Neural cell (in vitro differentiated cells): Measurements from ENCODE around the gene FOXN1. TPM values are rescaled to one million over a fixed set of nuclear protein-coding genes. Genes with fewer than 3 reads are reported as not detected.
"Not testable (repeated sequence)": the region's sequence is repeated elsewhere in the genome, so short reads cannot be mapped to it uniquely, and the experiment has no call there.

ENCODE experiments used
- H2AFZ ChIP-seq: fragments of 200-600, 300-800 bp; sonication (generic), shearing (Covaris generic); 2 replicates; pipeline ENCODE4 v1.6.0; 2014; ENCODE audit warnings: low read depth, mild to moderate bottlenecking, antibody characterized with exemption, low read length, moderate library complexity
- H3F3A ChIP-seq: fragments of 200-600 bp; shearing (Covaris generic); 2 replicates; pipeline ENCODE4 v1.6.1; 2016; ENCODE audit warnings: mild to moderate bottlenecking, moderate library complexity, mixed read lengths, antibody characterized with exemption, low read length; ENCODE audit not compliant: insufficient read depth, poor library complexity, severe bottlenecking
- H3K27ac ChIP-seq: fragments of 200-600, 300-800 bp; sonication (generic), shearing (Covaris generic); 2 replicates; pipeline ENCODE4 v1.5.1; 2014; ENCODE audit warnings: mild to moderate bottlenecking, low read length, moderate library complexity
- H3K27me3 ChIP-seq: fragments of 300-800, 200-600 bp; sonication (generic), shearing (Covaris generic); 2 replicates; pipeline ENCODE4 v1.6.0; 2014; ENCODE audit warnings: mild to moderate bottlenecking, low read depth, low read length, moderate library complexity; ENCODE audit not compliant: insufficient read depth
- H3K36me3 ChIP-seq: fragments of 300-800, 200-600 bp; sonication (generic), shearing (Covaris generic); 2 replicates; pipeline ENCODE4 v1.5.1; 2014; ENCODE audit warnings: mild to moderate bottlenecking, antibody characterized with exemption, low read length, moderate library complexity; ENCODE audit not compliant: insufficient read depth
- H3K4me2 ChIP-seq: fragments of 300-800, 200-600 bp; sonication (generic), shearing (Covaris generic); 2 replicates; pipeline ENCODE4 v1.6.0; 2014; ENCODE audit warnings: mild to moderate bottlenecking, low read length
- H3K4me3 ChIP-seq: fragments of 300-800, 200-600 bp; sonication (generic), shearing (Covaris generic); 2 replicates; pipeline ENCODE4 v1.5.1; 2014; ENCODE audit warnings: mild to moderate bottlenecking, low read length, moderate library complexity
- H3K79me2 ChIP-seq: fragments of 200-600 bp; shearing (Covaris generic); replicated peaks from 2 replicates; pipeline ENCODE4 v1.6.0; 2014; ENCODE audit warnings: mild to moderate bottlenecking, low read length, moderate library complexity; ENCODE audit not compliant: insufficient read depth
- H3K9ac ChIP-seq: fragments of 300-800, 200-600 bp; sonication (generic), shearing (Covaris generic); 2 replicates; pipeline ENCODE4 v1.6.1; 2016; ENCODE audit warnings: mild to moderate bottlenecking, low read length, mixed read lengths
- H3K9me2 ChIP-seq: fragments of 200-600 bp; shearing (Covaris generic); 2 replicates; pipeline ENCODE4 v1.6.1; 2016; ENCODE audit warnings: mild to moderate bottlenecking, low read length, mixed read lengths; ENCODE audit not compliant: insufficient read depth
- H3K9me3 ChIP-seq: fragments of 200-600, 300-800 bp; sonication (generic), shearing (Covaris generic); 2 replicates; pipeline ENCODE4 v1.6.1; 2016; ENCODE audit warnings: mild to moderate bottlenecking, mixed run types, low read length, moderate library complexity, mixed read lengths
- H4K20me1 ChIP-seq: fragments of 200-600 bp; shearing (Covaris generic); 2 replicates; pipeline ENCODE4 v1.6.1; 2016; ENCODE audit warnings: mild to moderate bottlenecking, mixed run types; ENCODE audit not compliant: insufficient read depth
- CTCF ChIP-seq: fragments of 450-650 bp; IDR thresholded peaks from 2 replicates; pipeline ENCODE4 v1.5.1; 2014; ENCODE audit warnings: antibody characterized with exemption, mild to moderate bottlenecking, moderate library complexity; ENCODE audit not compliant: poor library complexity, severe bottlenecking
- EP300 ChIP-seq: fragments of 450-650 bp; conservative IDR thresholded peaks from 2 replicates; pipeline ENCODE4 v1.6.1; 2014; ENCODE audit warnings: antibody characterized with exemption, mild to moderate bottlenecking, moderate library complexity; ENCODE audit not compliant: poor library complexity, severe bottlenecking
- EZH2 ChIP-seq: fragments of 200-600, 300-800 bp; shearing (Covaris generic), sonication (generic); IDR thresholded peaks from 2 replicates; pipeline ENCODE4 v1.6.1; 2014; ENCODE audit warnings: antibody characterized with exemption, low read length, borderline replicate concordance, mild to moderate bottlenecking; ENCODE audit not compliant: insufficient read depth, poor library complexity, severe bottlenecking
- POLR2AphosphoS5 ChIP-seq: IDR thresholded peaks from 2 replicates; pipeline ENCODE4 v1.6.1; 2012
- RAD21 ChIP-seq: fragments of 450-650 bp; conservative IDR thresholded peaks from 2 replicates; pipeline ENCODE4 v1.6.1; 2014; ENCODE audit warnings: antibody characterized with exemption, mild to moderate bottlenecking, moderate library complexity
- REST ChIP-seq: IDR thresholded peaks from 2 replicates; pipeline ENCODE4 v1.6.1; 2012; ENCODE audit warnings: borderline replicate concordance
- SMC3 ChIP-seq: fragments of 450-650 bp; conservative IDR thresholded peaks from 2 replicates; pipeline ENCODE4 v1.6.1; 2014; ENCODE audit warnings: antibody characterized with exemption, mild to moderate bottlenecking, moderate library complexity; ENCODE audit not compliant: poor library complexity
- TAF1 ChIP-seq: IDR thresholded peaks from 2 replicates; pipeline ENCODE4 v1.6.1; 2012; ENCODE audit warnings: low read depth
- polyA plus RNA-seq: library from polyadenylated mRNA; depleted of rRNA; stranded (reverse); fragments of >200 nt; gene quantifications from 2 replicates; pipeline ENCODE4 v1.2.3, GENCODE V29; 2014

Gene FOXN1
- polyA plus RNA-seq, 1 donor from 2014 or later, result not detected

GRCh38 chr17:28574526-28574925 is 68.4 kb downstream of the FOXN1 start:
- Histone ChIP-seq H3K9me3 (no peaks in the 10 kb centered on the region), H3K4me2 (no peak overlapping the region), H3K9me2 (no peaks in the 10 kb centered on the region), H3K27ac (no peak overlapping the region), H3K36me3 (no peaks in the 10 kb centered on the region), H3K27me3 (no peaks in the 10 kb centered on the region), H3K9ac (no peak overlapping the region), H3K4me3 (no peak overlapping the region), H4K20me1 (no peaks in the 10 kb centered on the region), H3K79me2 (peaks cover 11% of the 10 kb centered on the region), H3F3A (no peaks in the 10 kb centered on the region), H2AFZ (no peak overlapping the region)
- TF ChIP-seq CTCF, result peak; percentile 14
- TF ChIP-seq SMC3, result no peak
- no peak for TF ChIP-seq RAD21
- TF ChIP-seq TAF1, result no peak

GRCh38 chr17:28575126-28575795 is 69.1 kb downstream of the FOXN1 start:
- no peak overlapping the region for H3K27ac ChIP-seq
- no peaks in the 10 kb centered on the region for H3K27me3 ChIP-seq
- H4K20me1 ChIP-seq, result no peaks in the 10 kb centered on the region
- H3K36me3 ChIP-seq, result no peaks in the 10 kb centered on the region
- no peak overlapping the region for H3K4me3 ChIP-seq
- no peaks in the 10 kb centered on the region for H3K9me2 ChIP-seq
- no peak overlapping the region for H2AFZ ChIP-seq
- H3K79me2 ChIP-seq, result peaks cover 4% of the 10 kb centered on the region
- no peak overlapping the region for H3K9ac ChIP-seq
- no peak overlapping the region for H3K4me2 ChIP-seq
- TF ChIP-seq EZH2, result no peak
- no peak for TF ChIP-seq REST
- no peak for TF ChIP-seq EP300
- no peak for TF ChIP-seq POLR2AphosphoS5
- TF ChIP-seq CTCF, result no peak
- TF ChIP-seq RAD21, result no peak
- no peaks in the 10 kb centered on the region for H3F3A ChIP-seq
- H3K9me3 ChIP-seq, result no peaks in the 10 kb centered on the region

- not testable (repeated sequence) for H3K27me3 ChIP-seq, H3K9ac ChIP-seq, H2AFZ ChIP-seq, H3K4me2 ChIP-seq, H3K9me3 ChIP-seq, H4K20me1 ChIP-seq, H3K79me2 ChIP-seq, H3F3A ChIP-seq, H3K9me2 ChIP-seq, H3K27ac ChIP-seq, H3K4me3 ChIP-seq, H3K36me3 ChIP-seq
Observed at GRCh38 chr17:28576016-28576415, 69.9 kb downstream of the FOXN1 start.
